Measurements from ENCODE around the gene TSPAN3. TPM values are rescaled to one million over a fixed set of nuclear protein-coding genes. Genes with fewer than 3 reads are reported as not detected.

Gene TSPAN3
- total RNA-seq, 1 donor from 2014 or later, result 292 TPM

GRCh38 chr15:77027111-77027696 is 43.7 kb downstream of the TSPAN3 start:
- intact Hi-C loops (cut with DNase I), result no loop called here

GRCh38 chr15:77026501-77027110 is 44.3 kb downstream of the TSPAN3 start:
- Histone ChIP-seq H3K27me3 (ENCODE audit: low read depth) (no peaks in the 10 kb centered on the region), H3K9me3 (no peaks in the 10 kb centered on the region), H3K27ac (no peak overlapping the region), H3K36me3 (no peaks in the 10 kb centered on the region), H3K4me1 (peaks cover 8% of the 10 kb centered on the region), H3K4me3 (no peak overlapping the region)
- intact Hi-C loops (cut with DNase I), result no loop called here
- ATAC-seq (no peak), DNase-seq (no peak)
- TF ChIP-seq CTCF (IDR thresholded peaks at IDR 0.05), result no peak

More at GRCh38 chr15:77027111-77027696, 43.7 kb downstream of the TSPAN3 start:
- Histone ChIP-seq H3K27me3 (ENCODE audit: low read depth) (no peaks in the 10 kb centered on the region), H3K9me3 (no peaks in the 10 kb centered on the region), H3K4me1 (peaks cover 6% of the 10 kb centered on the region), H3K36me3 (no peaks in the 10 kb centered on the region), H3K4me3 (no peak overlapping the region), H3K27ac (no peak overlapping the region)
- no peak for TF ChIP-seq CTCF (IDR thresholded peaks at IDR 0.05)
- DNase-seq (no peak), ATAC-seq (no peak)

GRCh38 chr15:77025941-77026411 is 44.9 kb downstream of the TSPAN3 start:
- no peak for TF ChIP-seq CTCF (IDR thresholded peaks at IDR 0.05)
- Histone ChIP-seq H3K9me3 (no peaks in the 10 kb centered on the region), H3K36me3 (no peaks in the 10 kb centered on the region), H3K27ac (no peak overlapping the region), H3K27me3 (ENCODE audit: low read depth) (no peaks in the 10 kb centered on the region), H3K4me3 (no peak overlapping the region), H3K4me1 (peaks cover 12% of the 10 kb centered on the region)
- ATAC-seq (no peak), DNase-seq (peak; percentile 6)
- intact Hi-C loops (cut with DNase I), result no loop called here

GRCh38 chr15:77025083-77025901 is 45.6 kb downstream of the TSPAN3 start:
- H3K4me3 ChIP-seq, result no peak overlapping the region
- DNase-seq (peak; percentile 36), ATAC-seq (no peak)
- H3K27me3 ChIP-seq (ENCODE audit: low read depth), result no peaks in the 10 kb centered on the region
- H3K36me3 ChIP-seq, result no peaks in the 10 kb centered on the region
- no peak for TF ChIP-seq CTCF (IDR thresholded peaks at IDR 0.05)
- H3K27ac ChIP-seq, result no peak overlapping the region
- intact Hi-C loops (cut with DNase I), result no loop called here
- H3K4me1 ChIP-seq, result peaks cover 12% of the 10 kb centered on the region
- H3K9me3 ChIP-seq, result no peaks in the 10 kb centered on the region

GRCh38 chr15:77024273-77025082 is 46.4 kb downstream of the TSPAN3 start:
- intact Hi-C loops (cut with DNase I), result no loop called here
- no peak overlapping the region for H3K27ac ChIP-seq
- H3K27me3 ChIP-seq (ENCODE audit: low read depth), result no peaks in the 10 kb centered on the region
- H3K9me3 ChIP-seq, result no peaks in the 10 kb centered on the region
- no peaks in the 10 kb centered on the region for H3K36me3 ChIP-seq
- H3K4me1 ChIP-seq, result peaks cover 12% of the 10 kb centered on the region
- TF ChIP-seq CTCF (IDR thresholded peaks at IDR 0.05), result peak; percentile 97
- peak; percentile 56 to 72 for ATAC-seq
- no peak overlapping the region for H3K4me3 ChIP-seq
- peak; percentile 75 for DNase-seq

All from lower lobe of right lung (tissue), 2 donors.